Raji (cell line): ENCODE measurements around the gene RNF31.
A peak's percentile ranks its signal among the peaks of the same experiment; 100 is the strongest.

Source experiments
- POLR2A ChIP-seq: IDR thresholded peaks from 2 replicates; pipeline ENCODE4 v1.6.1; 2011; ENCODE audit warnings: low read depth, low read length, control low read depth; ENCODE audit not compliant: insufficient read depth

RNF31 gene

DNA sequence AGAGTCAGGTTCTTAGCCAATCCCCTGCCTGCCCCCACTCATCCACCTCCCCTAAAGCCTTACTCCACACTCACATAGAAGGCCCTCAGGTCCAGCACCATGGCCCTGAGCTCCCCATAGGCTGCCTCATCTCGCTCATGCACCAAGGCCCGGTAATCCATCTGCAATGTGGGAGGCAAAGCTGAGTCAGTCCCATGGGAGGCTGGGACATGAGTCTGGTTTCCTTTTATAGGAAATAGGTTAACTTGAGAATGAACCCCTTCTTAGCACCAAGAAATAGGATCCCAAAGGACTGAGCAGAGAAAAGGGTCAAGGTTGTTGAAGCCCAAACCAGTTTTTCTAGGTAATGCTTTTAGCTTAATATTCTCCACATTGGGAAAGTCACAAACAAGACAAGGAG, 3.8 kb upstream of the RNF31 start:
- no peak for TF ChIP-seq POLR2A

DNA sequence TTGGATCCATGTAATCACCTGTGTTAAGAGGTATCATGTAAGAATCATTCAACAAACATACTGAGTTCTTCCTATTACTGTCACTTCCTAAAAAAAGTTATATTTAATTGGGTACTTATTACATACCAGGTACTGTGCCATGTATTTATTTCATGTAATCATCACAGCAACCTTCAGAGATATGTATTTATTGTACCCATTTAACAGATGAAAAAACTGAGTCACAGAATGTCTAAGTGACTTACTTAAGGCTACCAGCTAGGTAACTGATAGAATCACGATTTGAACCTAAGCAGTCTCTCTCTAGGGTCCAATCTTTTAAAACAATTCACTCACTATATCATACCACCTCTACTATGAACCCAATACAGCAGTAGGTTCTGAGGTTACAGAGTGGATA, 2.8 kb upstream of the RNF31 start:
- no peak for TF ChIP-seq POLR2A

DNA sequence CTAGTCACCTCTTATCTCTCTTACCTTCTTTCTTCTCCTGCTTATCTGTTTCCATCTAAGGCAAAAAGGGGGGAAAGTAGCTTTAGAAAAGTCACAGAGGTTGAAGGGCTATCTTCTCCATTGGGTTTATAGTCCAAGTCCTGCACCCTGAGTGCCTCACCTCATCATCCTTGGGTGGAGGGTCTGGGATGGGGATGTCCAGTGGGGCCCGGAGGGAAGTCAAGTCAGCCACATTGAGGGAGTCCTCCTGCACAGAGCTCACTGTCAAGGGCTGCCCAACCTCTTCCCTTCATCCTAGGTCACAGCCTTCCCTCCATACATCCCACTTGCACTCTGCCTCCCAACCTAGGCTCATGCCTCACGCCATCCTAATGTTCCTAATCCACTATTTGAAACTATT, 2.1 kb upstream of the RNF31 start:
- no peak for TF ChIP-seq POLR2A

DNA sequence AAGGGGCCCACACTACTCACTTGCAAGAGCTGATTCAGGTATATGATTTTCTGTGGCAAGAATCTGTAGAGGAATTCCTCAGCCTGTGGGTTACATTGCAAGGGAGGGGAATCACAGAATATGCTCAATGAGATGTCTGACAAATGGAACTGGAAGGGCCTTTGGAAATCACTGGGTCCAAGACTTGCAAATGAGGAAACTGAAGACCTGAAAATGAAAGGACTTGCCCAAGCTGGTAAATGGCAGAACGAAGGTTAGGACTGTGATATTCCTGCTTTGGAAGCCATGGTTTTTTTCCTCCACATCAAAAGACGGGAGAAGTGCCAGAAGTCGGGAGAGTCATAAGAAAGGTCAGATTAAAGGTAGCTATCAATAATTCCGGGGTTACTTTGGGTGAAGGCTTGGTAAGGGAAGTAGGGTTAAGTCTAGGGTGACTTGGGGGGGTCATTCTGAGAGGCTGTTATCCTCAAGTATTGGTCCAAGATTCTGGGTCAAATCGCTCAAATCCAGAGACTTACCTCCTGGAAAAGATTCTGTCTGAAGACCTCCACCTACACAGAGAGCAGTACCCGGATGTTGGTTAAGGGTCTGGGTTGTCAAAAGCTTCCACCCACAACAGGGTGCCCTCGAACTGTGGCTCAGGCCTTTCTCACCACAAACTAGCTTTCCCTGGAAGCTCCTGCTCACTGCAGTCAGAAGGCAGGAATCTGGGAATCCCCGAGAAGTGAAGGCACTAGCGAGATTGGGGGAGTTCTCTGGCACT, 1.4 kb upstream of the RNF31 start:
- no peak for TF ChIP-seq POLR2A

DNA sequence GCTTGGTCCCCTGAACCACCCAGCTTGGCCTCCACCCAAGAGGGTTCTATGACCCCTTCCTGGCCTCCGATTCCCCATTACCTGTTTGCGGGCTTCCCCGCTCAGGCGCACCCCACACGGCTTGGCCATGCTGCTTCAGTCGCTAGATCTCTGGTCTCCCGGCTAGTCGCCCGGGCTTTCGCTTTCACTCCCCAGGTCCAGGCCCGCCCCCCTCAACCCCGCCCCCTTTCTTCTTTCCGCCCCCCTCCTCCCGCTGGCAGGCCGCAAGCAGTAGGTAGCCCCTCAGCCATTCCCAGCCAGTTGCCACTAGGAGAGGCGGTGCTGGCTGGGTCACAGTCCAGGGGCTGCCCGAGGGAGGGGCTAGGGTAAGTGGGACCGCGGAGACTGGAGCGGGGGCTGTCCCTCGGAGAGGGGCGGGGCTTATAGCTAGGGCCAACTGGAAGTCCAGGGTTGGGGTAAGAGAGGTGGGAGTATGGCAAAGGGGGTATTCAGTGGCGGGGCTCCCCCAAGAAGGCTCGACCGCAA, 783 bp upstream of the RNF31 start, which contains the start of gene PSME2:
TSS of gene PSME2 (minus strand) at position 158 of the 525 bp plus-strand sequence. CDS start at position 129, 29 bp downstream.
- TF ChIP-seq POLR2A, result peak; percentile 74

DNA sequence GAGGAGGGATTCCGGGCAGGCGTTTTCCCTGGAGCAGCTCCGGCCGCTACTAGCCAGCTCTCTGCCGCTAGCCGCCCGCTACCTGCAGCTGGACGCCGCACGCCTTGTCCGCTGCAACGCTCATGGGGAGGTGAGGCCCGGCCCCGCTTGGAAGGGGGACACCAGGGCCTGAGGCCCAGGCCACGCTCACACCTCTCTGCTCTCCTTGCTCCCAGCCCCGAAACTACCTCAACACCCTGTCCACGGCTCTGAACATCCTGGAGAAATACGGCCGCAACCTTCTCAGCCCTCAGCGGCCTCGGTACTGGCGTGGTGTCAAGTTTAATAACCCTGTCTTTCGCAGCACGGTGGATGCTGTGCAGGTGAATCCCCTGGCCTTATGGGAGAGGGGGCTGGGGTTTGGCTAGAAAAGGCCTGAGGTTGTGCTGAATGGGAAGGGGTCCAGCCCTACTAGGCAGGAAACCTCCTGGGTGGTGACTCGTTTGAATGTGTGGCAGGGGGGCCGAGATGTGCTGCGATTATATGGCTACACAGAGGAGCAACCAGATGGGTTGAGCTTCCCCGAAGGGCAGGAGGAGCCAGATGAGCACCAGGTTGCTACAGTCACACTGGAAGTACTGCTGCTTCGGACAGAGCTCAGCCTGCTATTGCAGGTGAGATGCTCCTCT, 597 bp downstream of the RNF31 start:
- no peak for TF ChIP-seq POLR2A

DNA sequence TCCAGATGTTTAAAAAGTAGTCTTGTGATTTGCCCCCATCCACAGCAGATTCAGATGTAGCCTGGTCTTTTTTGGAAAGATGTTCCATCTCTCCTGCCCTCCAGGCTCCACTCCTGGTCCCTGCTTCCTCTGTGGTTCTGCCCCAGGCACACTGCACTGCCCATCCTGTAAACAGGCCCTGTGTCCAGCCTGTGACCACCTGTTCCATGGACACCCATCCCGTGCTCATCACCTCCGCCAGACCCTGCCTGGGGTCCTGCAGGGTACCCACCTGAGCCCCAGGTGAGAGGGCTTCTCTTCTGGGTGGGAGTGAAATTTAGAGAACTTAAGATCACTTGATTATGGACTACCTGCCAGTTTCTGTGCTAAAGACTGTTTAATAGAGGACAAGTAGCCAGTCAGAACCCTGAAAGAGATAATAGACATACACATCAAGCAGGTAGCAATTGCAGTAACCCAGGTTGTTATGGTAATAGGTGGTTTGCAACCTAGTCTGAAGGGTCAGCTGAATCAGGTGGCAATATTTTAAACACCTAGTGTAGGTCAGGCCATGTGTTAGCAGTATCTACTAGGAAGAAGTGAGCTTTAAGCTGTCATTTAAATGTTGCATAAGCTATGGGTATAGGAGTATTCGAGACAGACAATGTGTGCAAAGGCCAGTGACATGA, 2.1 kb downstream of the RNF31 start:
- TF ChIP-seq POLR2A, result no peak

DNA sequence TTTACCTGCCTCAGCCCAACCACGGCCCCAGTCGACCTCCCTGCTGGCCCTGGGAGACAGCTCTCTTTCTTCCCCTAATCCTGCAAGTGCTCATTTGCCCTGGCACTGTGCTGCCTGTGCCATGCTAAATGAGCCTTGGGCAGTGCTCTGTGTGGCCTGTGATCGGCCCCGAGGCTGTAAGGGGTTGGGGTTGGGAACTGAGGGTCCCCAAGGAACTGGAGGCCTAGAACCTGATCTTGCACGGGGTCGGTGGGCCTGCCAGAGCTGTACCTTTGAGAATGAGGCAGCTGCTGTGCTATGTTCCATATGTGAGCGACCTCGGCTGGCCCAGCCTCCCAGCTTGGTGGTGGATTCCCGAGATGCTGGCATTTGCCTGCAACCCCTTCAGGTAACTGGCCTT, 2.8 kb downstream of the RNF31 start:
- TF ChIP-seq POLR2A, result no peak

DNA sequence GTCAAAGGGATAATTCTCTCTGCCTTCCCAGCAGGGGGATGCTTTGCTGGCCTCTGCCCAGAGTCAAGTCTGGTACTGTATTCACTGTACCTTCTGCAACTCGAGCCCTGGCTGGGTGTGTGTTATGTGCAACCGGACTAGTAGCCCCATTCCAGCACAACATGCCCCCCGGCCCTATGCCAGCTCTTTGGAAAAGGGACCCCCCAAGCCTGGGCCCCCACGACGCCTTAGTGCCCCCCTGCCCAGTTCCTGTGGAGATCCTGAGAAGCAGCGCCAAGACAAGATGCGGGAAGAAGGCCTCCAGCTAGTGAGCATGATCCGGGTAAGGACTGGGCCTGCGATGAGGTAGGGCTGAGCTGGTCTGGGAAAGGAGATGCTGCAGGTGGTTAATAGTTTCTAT, 3.3 kb downstream of the RNF31 start:
- TF ChIP-seq POLR2A, result no peak

DNA sequence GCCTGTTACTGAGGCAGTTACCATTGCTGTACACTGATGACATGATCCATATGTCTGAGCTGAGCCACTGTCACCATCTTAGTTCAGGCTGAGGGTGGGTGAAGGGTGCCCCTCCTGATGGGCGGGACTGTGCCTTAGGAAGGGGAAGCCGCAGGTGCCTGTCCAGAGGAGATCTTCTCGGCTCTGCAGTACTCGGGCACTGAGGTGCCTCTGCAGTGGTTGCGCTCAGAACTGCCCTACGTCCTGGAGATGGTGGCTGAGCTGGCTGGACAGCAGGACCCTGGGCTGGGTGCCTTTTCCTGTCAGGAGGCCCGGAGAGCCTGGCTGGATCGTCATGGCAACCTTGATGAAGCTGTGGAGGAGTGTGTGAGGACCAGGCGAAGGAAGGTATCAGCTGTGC, 3.7 kb downstream of the RNF31 start:
- TF ChIP-seq POLR2A, result no peak

DNA sequence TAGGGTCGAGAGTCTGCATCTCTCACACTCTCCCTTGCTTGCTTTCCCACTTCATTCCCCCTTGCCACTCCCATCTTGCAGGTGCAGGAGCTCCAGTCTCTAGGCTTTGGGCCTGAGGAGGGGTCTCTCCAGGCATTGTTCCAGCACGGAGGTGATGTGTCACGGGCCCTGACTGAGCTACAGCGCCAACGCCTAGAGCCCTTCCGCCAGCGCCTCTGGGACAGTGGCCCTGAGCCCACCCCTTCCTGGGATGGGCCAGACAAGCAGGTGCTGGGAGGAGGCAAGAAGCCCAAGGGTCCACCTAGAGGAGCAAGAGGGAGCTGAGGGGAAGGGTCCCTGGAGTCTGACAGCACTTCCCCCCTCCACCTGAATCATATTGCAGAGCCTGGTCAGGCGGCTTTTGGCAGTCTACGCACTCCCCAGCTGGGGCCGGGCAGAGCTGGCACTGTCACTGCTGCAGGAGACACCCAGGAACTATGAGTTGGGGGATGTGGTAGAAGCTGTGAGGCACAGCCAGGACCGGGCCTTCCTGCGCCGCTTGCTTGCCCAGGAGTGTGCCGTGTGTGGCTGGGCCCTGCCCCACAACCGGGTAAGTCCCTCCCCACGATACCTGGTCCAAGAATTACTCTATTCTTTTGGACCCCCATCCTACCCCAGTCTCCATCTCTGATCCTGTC, 4.2 kb downstream of the RNF31 start:
- no peak for TF ChIP-seq POLR2A

DNA sequence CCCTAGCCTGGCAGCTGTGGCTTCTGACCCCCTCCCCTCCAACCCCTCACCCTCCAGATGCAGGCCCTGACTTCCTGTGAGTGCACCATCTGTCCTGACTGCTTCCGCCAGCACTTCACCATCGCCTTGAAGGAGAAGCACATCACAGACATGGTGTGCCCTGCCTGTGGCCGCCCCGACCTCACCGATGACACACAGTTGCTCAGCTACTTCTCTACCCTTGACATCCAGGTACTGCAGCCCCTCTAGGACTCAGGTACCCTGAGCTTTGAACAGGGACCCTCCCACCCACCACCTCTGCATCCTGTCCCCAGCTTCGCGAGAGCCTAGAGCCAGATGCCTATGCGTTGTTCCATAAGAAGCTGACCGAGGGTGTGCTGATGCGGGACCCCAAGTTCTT, 7.8 kb downstream of the RNF31 start:
- no peak for TF ChIP-seq POLR2A

DNA sequence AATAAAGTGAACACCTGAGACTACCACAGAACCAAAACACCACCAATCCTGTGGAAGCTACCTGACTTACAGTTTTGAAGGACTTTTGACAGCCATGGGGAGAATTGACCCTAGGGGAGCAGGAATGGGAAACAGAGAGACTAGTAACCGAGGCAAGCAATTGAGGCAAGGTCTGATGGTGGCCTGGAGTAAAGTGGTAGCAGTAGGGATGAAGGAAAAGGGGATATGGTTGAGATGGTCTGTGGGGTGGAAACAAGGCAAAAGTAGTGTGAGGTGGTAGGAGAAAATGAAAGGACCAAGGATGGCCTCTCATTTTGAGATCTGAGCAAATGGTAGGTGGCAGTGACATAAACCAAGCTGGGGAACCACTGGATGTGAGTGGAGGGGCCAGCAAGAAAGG, 9.5 kb downstream of the RNF31 start:
- no peak for TF ChIP-seq POLR2A

DNA sequence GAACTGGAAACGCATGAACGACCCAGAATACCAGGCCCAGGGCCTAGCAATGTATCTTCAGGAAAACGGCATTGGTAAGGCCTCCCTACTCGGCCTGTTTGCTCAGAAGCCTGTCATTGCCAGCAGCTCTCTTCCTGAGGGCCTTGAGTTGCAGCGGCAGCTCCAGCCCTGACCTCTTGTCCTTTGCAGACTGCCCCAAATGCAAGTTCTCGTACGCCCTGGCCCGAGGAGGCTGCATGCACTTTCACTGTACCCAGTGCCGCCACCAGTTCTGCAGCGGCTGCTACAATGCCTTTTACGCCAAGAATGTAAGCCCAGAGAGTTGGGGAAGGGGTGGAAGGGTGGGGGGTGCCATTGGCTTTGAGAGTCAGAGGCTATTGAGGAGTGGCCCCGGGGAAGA, 10.0 kb downstream of the RNF31 start:
- TF ChIP-seq POLR2A, result no peak

DNA sequence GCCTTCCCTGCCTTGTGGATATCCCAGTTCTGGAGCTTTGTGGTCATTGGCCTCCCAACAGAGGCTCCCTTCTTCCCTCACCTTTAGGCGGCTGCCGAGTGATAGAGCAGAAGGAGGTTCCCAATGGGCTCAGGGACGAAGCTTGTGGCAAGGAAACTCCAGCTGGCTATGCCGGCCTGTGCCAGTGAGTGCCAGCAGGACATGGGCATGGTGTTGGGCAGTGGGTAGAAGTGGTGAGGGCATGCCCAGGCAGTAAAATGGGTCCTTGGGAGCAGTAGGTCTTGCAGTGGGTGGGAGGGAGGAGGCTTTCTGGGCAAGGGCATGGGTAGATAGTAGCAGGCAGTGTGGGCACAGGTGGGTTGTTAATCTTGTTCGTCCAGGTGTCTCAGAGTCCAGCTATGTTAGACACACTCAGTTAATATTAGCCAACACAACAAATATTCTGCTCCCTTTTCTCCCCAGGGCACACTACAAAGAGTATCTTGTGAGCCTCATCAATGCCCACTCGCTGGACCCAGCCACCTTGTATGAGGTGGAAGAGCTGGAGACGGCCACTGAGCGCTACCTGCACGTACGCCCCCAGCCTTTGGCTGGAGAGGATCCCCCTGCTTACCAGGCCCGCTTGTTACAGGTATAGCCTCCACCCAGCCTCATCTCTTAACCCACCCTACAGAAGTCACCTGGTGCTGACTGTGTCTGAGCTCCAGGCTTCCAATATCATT, 12.6 kb downstream of the RNF31 start:
- TF ChIP-seq POLR2A, result no peak
